Neural cell (in vitro differentiated cells): ENCODE measurements around the gene PRKAG2. TPM values are rescaled to one million over a fixed set of nuclear protein-coding genes. Genes with fewer than 3 reads are reported as not detected.

Source experiments
- H2AFZ ChIP-seq: fragments of 200-600, 300-800 bp; sonication (generic), shearing (Covaris generic); 2 replicates; pipeline ENCODE4 v1.6.0; 2014; ENCODE audit warnings: low read depth, mild to moderate bottlenecking, antibody characterized with exemption, low read length, moderate library complexity
- H3F3A ChIP-seq: fragments of 200-600 bp; shearing (Covaris generic); 2 replicates; pipeline ENCODE4 v1.6.1; 2016; ENCODE audit warnings: mild to moderate bottlenecking, moderate library complexity, mixed read lengths, antibody characterized with exemption, low read length; ENCODE audit not compliant: insufficient read depth, poor library complexity, severe bottlenecking
- H3K27ac ChIP-seq: fragments of 200-600, 300-800 bp; sonication (generic), shearing (Covaris generic); 2 replicates; pipeline ENCODE4 v1.5.1; 2014; ENCODE audit warnings: mild to moderate bottlenecking, low read length, moderate library complexity
- H3K27me3 ChIP-seq: fragments of 300-800, 200-600 bp; sonication (generic), shearing (Covaris generic); 2 replicates; pipeline ENCODE4 v1.6.0; 2014; ENCODE audit warnings: mild to moderate bottlenecking, low read depth, low read length, moderate library complexity; ENCODE audit not compliant: insufficient read depth
- H3K36me3 ChIP-seq: fragments of 300-800, 200-600 bp; sonication (generic), shearing (Covaris generic); 2 replicates; pipeline ENCODE4 v1.5.1; 2014; ENCODE audit warnings: mild to moderate bottlenecking, antibody characterized with exemption, low read length, moderate library complexity; ENCODE audit not compliant: insufficient read depth
- H3K4me2 ChIP-seq: fragments of 300-800, 200-600 bp; sonication (generic), shearing (Covaris generic); 2 replicates; pipeline ENCODE4 v1.6.0; 2014; ENCODE audit warnings: mild to moderate bottlenecking, low read length
- H3K4me3 ChIP-seq: fragments of 300-800, 200-600 bp; sonication (generic), shearing (Covaris generic); 2 replicates; pipeline ENCODE4 v1.5.1; 2014; ENCODE audit warnings: mild to moderate bottlenecking, low read length, moderate library complexity
- H3K79me2 ChIP-seq: fragments of 200-600 bp; shearing (Covaris generic); replicated peaks from 2 replicates; pipeline ENCODE4 v1.6.0; 2014; ENCODE audit warnings: mild to moderate bottlenecking, low read length, moderate library complexity; ENCODE audit not compliant: insufficient read depth
- H3K9ac ChIP-seq: fragments of 300-800, 200-600 bp; sonication (generic), shearing (Covaris generic); 2 replicates; pipeline ENCODE4 v1.6.1; 2016; ENCODE audit warnings: mild to moderate bottlenecking, low read length, mixed read lengths
- H3K9me2 ChIP-seq: fragments of 200-600 bp; shearing (Covaris generic); 2 replicates; pipeline ENCODE4 v1.6.1; 2016; ENCODE audit warnings: mild to moderate bottlenecking, low read length, mixed read lengths; ENCODE audit not compliant: insufficient read depth
- H3K9me3 ChIP-seq: fragments of 200-600, 300-800 bp; sonication (generic), shearing (Covaris generic); 2 replicates; pipeline ENCODE4 v1.6.1; 2016; ENCODE audit warnings: mild to moderate bottlenecking, mixed run types, low read length, moderate library complexity, mixed read lengths
- H4K20me1 ChIP-seq: fragments of 200-600 bp; shearing (Covaris generic); 2 replicates; pipeline ENCODE4 v1.6.1; 2016; ENCODE audit warnings: mild to moderate bottlenecking, mixed run types; ENCODE audit not compliant: insufficient read depth
- EP300 ChIP-seq: fragments of 450-650 bp; conservative IDR thresholded peaks from 2 replicates; pipeline ENCODE4 v1.6.1; 2014; ENCODE audit warnings: antibody characterized with exemption, mild to moderate bottlenecking, moderate library complexity; ENCODE audit not compliant: poor library complexity, severe bottlenecking
- EZH2 ChIP-seq: fragments of 200-600, 300-800 bp; shearing (Covaris generic), sonication (generic); IDR thresholded peaks from 2 replicates; pipeline ENCODE4 v1.6.1; 2014; ENCODE audit warnings: antibody characterized with exemption, low read length, borderline replicate concordance, mild to moderate bottlenecking; ENCODE audit not compliant: insufficient read depth, poor library complexity, severe bottlenecking
- MXI1 ChIP-seq: fragments of 450-650 bp; conservative IDR thresholded peaks from 2 replicates; pipeline ENCODE4 v1.6.1; 2014; ENCODE audit warnings: antibody characterized with exemption, mild to moderate bottlenecking; ENCODE audit not compliant: poor library complexity, severe bottlenecking
- POLR2AphosphoS5 ChIP-seq: IDR thresholded peaks from 2 replicates; pipeline ENCODE4 v1.6.1; 2012
- RAD21 ChIP-seq: fragments of 450-650 bp; conservative IDR thresholded peaks from 2 replicates; pipeline ENCODE4 v1.6.1; 2014; ENCODE audit warnings: antibody characterized with exemption, mild to moderate bottlenecking, moderate library complexity
- SMC3 ChIP-seq: fragments of 450-650 bp; conservative IDR thresholded peaks from 2 replicates; pipeline ENCODE4 v1.6.1; 2014; ENCODE audit warnings: antibody characterized with exemption, mild to moderate bottlenecking, moderate library complexity; ENCODE audit not compliant: poor library complexity
- TAF1 ChIP-seq: IDR thresholded peaks from 2 replicates; pipeline ENCODE4 v1.6.1; 2012; ENCODE audit warnings: low read depth
- polyA plus RNA-seq: library from polyadenylated mRNA; depleted of rRNA; stranded (reverse); fragments of >200 nt; gene quantifications from 2 replicates; pipeline ENCODE4 v1.2.3, GENCODE V29; 2014
- TF ChIP-seq, protein P1 (sequence below): fragments of 450-650 bp; IDR thresholded peaks from 2 replicates; pipeline ENCODE4 v1.5.1; 2014; ENCODE audit warnings: antibody characterized with exemption, mild to moderate bottlenecking, moderate library complexity; ENCODE audit not compliant: poor library complexity, severe bottlenecking
- TF ChIP-seq, protein P2 (sequence below): IDR thresholded peaks from 2 replicates; pipeline ENCODE4 v1.6.1; 2012; ENCODE audit warnings: borderline replicate concordance

Gene PRKAG2
- polyA plus RNA-seq, 1 donor from 2014 or later = 22.9 TPM

- no peaks in the 10 kb centered on the region for H3K27me3 ChIP-seq
- H4K20me1 ChIP-seq = no peaks in the 10 kb centered on the region
- H3K27ac ChIP-seq = no peak overlapping the region
Observed at GRCh38 chr7:151712810-151713125, 164.1 kb downstream of the PRKAG2 start.

GRCh38 chr7:151711906-151712809, 164.8 kb downstream of the PRKAG2 start:
- Histone ChIP-seq H3F3A (no peaks in the 10 kb centered on the region), H3K9ac (no peak overlapping the region), H2AFZ (no peak overlapping the region), H3K4me2 (no peak overlapping the region), H3K27ac (no peak overlapping the region), H3K79me2 (no peaks in the 10 kb centered on the region), H3K27me3 (no peaks in the 10 kb centered on the region), H3K9me3 (no peaks in the 10 kb centered on the region), H4K20me1 (no peaks in the 10 kb centered on the region), H3K4me3 (no peak overlapping the region), H3K9me2 (no peaks in the 10 kb centered on the region), H3K36me3 (no peaks in the 10 kb centered on the region)
- TF ChIP-seq MXI1 (no peak), TAF1 (no peak), POLR2AphosphoS5 (no peak), RAD21 (no peak), EP300 (no peak), SMC3 (no peak), EZH2 (no peak)
- TF ChIP-seq, protein P1, sequence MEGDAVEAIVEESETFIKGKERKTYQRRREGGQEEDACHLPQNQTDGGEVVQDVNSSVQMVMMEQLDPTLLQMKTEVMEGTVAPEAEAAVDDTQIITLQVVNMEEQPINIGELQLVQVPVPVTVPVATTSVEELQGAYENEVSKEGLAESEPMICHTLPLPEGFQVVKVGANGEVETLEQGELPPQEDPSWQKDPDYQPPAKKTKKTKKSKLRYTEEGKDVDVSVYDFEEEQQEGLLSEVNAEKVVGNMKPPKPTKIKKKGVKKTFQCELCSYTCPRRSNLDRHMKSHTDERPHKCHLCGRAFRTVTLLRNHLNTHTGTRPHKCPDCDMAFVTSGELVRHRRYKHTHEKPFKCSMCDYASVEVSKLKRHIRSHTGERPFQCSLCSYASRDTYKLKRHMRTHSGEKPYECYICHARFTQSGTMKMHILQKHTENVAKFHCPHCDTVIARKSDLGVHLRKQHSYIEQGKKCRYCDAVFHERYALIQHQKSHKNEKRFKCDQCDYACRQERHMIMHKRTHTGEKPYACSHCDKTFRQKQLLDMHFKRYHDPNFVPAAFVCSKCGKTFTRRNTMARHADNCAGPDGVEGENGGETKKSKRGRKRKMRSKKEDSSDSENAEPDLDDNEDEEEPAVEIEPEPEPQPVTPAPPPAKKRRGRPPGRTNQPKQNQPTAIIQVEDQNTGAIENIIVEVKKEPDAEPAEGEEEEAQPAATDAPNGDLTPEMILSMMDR = no peak
- TF ChIP-seq, protein P2, sequence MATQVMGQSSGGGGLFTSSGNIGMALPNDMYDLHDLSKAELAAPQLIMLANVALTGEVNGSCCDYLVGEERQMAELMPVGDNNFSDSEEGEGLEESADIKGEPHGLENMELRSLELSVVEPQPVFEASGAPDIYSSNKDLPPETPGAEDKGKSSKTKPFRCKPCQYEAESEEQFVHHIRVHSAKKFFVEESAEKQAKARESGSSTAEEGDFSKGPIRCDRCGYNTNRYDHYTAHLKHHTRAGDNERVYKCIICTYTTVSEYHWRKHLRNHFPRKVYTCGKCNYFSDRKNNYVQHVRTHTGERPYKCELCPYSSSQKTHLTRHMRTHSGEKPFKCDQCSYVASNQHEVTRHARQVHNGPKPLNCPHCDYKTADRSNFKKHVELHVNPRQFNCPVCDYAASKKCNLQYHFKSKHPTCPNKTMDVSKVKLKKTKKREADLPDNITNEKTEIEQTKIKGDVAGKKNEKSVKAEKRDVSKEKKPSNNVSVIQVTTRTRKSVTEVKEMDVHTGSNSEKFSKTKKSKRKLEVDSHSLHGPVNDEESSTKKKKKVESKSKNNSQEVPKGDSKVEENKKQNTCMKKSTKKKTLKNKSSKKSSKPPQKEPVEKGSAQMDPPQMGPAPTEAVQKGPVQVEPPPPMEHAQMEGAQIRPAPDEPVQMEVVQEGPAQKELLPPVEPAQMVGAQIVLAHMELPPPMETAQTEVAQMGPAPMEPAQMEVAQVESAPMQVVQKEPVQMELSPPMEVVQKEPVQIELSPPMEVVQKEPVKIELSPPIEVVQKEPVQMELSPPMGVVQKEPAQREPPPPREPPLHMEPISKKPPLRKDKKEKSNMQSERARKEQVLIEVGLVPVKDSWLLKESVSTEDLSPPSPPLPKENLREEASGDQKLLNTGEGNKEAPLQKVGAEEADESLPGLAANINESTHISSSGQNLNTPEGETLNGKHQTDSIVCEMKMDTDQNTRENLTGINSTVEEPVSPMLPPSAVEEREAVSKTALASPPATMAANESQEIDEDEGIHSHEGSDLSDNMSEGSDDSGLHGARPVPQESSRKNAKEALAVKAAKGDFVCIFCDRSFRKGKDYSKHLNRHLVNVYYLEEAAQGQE = no peak

More at GRCh38 chr7:151712810-151713125, 164.1 kb downstream of the PRKAG2 start:
- Histone ChIP-seq H3K9ac (no peak overlapping the region), H3K4me3 (no peak overlapping the region), H3K4me2 (no peak overlapping the region), H3K79me2 (no peaks in the 10 kb centered on the region), H3K36me3 (no peaks in the 10 kb centered on the region), H3F3A (no peaks in the 10 kb centered on the region), H3K9me2 (no peaks in the 10 kb centered on the region), H2AFZ (no peak overlapping the region), H3K9me3 (no peaks in the 10 kb centered on the region)
- no peak for TF ChIP-seq POLR2AphosphoS5
